Smooth muscle cell of trachea (primary cell): ENCODE data around the gene ZNF260. TPM values are rescaled to one million over a fixed set of nuclear protein-coding genes. Genes with fewer than 3 reads are reported as not detected.

Experiments
- total RNA-seq: library from RNA; depleted of rRNA; stranded (reverse); fragments of >200 nt; gene quantifications from 2 replicates; pipeline ENCODE4 v1.2.1, GENCODE V29; 2014

ZNF260 gene
- 13.7 and 19.0 TPM in 2 replicates for total RNA-seq

GRCh38 chr19:36528194-36528920 lies at the start of gene ZNF260:
TSS of gene ZNF260 (minus strand) at chr19:36528271. CDS start at chr19:36515238, 13,033 bp downstream.

GRCh38 chr19:36573020-36573894 lies 45.2 kb upstream of the ZNF260 start, which contains the start of gene ZNF529:
TSS of gene ZNF529 (minus strand) at chr19:36573292. CDS start at chr19:36572346, 946 bp downstream.

GRCh38 chr19:36489118-36489919 lies 38.8 kb downstream of the ZNF260 start, which contains the start of gene ZNF566:
TSS of gene ZNF566 (minus strand) at chr19:36489561. CDS start at chr19:36476557, 13,004 bp downstream.

Other genes starting within 250 kb of the ZNF260 start
- gene ZFP14, start 149.1 kb downstream of the ZNF260 start, total RNA-seq, result 3.5 and 4.8 TPM in 2 replicates
- gene ZFP82, start 109.6 kb downstream of the ZNF260 start, total RNA-seq, result 7.6 and 8.9 TPM in 2 replicates
- gene ZNF566, start 38.7 kb downstream of the ZNF260 start, total RNA-seq, result 6.4 and 9.4 TPM in 2 replicates
- gene ZNF529, start 45.0 kb upstream of the ZNF260 start, total RNA-seq, result 9.3 TPM in 2 replicates
- gene ZNF382, start 77.0 kb upstream of the ZNF260 start, total RNA-seq, result 9.7 and 12.9 TPM in 2 replicates
- gene ZNF461, start 138.6 kb upstream of the ZNF260 start, total RNA-seq, result 12.4 and 17.5 TPM in 2 replicates
- gene ZNF567, start 159.3 kb upstream of the ZNF260 start, total RNA-seq, result 5.6 and 6.0 TPM in 2 replicates
- gene ZNF850, start 244.5 kb upstream of the ZNF260 start, total RNA-seq, result 0.83 and 1.0 TPM in 2 replicates